Mesenchymal stem cell (in vitro differentiated cells and primary cell): ENCODE results near the gene PLA2G2A.
"Not testable (repeated sequence)": the region's sequence is repeated elsewhere in the genome, so short reads cannot be mapped to it uniquely, and the experiment has no call there.

ENCODE experiments used
- DNase-seq: peaks from one replicate; pipeline ENCODE4 v3.0.0-alpha.2; 2013
- H2AFZ ChIP-seq: one replicate; pipeline ENCODE4 v1.6.1; 2013; ENCODE audit warnings: low read depth, mild to moderate bottlenecking, control low read depth, inconsistent platforms, low read length, moderate library complexity
- H2AK5ac ChIP-seq: 2 replicates; pipeline ENCODE4 v1.6.1; 2013; ENCODE audit warnings: low read length, moderate library complexity, mild to moderate bottlenecking, inconsistent platforms; ENCODE audit not compliant: severe bottlenecking
- H2BK120ac ChIP-seq: one replicate; pipeline ENCODE4 v1.6.1; 2013; ENCODE audit warnings: low read depth, mild to moderate bottlenecking, inconsistent platforms, low read length, moderate library complexity
- H2BK12ac ChIP-seq, 2 experiments: one replicate each; pipeline ENCODE4 v1.6.1; 2013; ENCODE audit warnings: inconsistent platforms in 2 of 2, low read length in 2 of 2, mild to moderate bottlenecking in 2 of 2, moderate library complexity in 2 of 2, control low read depth in 1 of 2
- H2BK15ac ChIP-seq: one replicate; pipeline ENCODE4 v1.6.1; 2013; ENCODE audit warnings: mild to moderate bottlenecking, low read depth, inconsistent platforms; ENCODE audit not compliant: poor library complexity, severe bottlenecking
- H2BK5ac ChIP-seq: 2 replicates; pipeline ENCODE4 v1.6.1; 2013; ENCODE audit warnings: low read depth, mild to moderate bottlenecking, low read length, control low read depth, inconsistent platforms; ENCODE audit not compliant: poor library complexity, severe bottlenecking
- H3K14ac ChIP-seq, 2 experiments: one replicate each; pipeline ENCODE4 v1.6.1; 2013; ENCODE audit warnings: inconsistent platforms in 2 of 2, low read length in 2 of 2, control low read depth in 1 of 2, mild to moderate bottlenecking in 1 of 2, moderate library complexity in 1 of 2
- H3K18ac ChIP-seq, 2 experiments: one replicate each; pipeline ENCODE4 v1.6.1; 2013; ENCODE audit warnings: inconsistent platforms in 2 of 2, low read length in 2 of 2, control low read depth in 1 of 2, low read depth in 1 of 2, mild to moderate bottlenecking in 1 of 2
- H3K23ac ChIP-seq, 2 experiments: one replicate each; pipeline ENCODE4 v1.6.1; 2013; ENCODE audit warnings: inconsistent platforms in 2 of 2, low read length in 2 of 2, mild to moderate bottlenecking in 2 of 2, moderate library complexity in 2 of 2, control low read depth in 1 of 2
- H3K27ac ChIP-seq: 2 replicates; pipeline ENCODE4 v1.5.1; 2013; ENCODE audit warnings: mild to moderate bottlenecking, moderate library complexity, low read length, control low read depth, inconsistent platforms; ENCODE audit not compliant: poor library complexity, severe bottlenecking
- H3K27me3 ChIP-seq, 2 experiments: 2 replicates each; pipeline versions ENCODE4 v1.6.1 to v1.7.0; 2013; ENCODE audit warnings: low read length in 2 of 2, mild to moderate bottlenecking in 2 of 2, moderate library complexity in 2 of 2, control low read depth in 1 of 2, inconsistent platforms in 1 of 2; ENCODE audit not compliant: control insufficient read depth in 1 of 2, insufficient read depth in 1 of 2
- H3K36me3 ChIP-seq, 2 experiments: 2 replicates each; pipeline versions ENCODE4 v1.6.1 to v1.7.0; 2013; ENCODE audit warnings: low read length in 2 of 2, control low read depth in 1 of 2, inconsistent platforms in 1 of 2, low read depth in 1 of 2, mild to moderate bottlenecking in 1 of 2; ENCODE audit not compliant: insufficient read depth in 2 of 2, control insufficient read depth in 1 of 2
- H3K4ac ChIP-seq, 2 experiments: one replicate each; pipeline ENCODE4 v1.6.1; 2013; ENCODE audit warnings: inconsistent platforms in 2 of 2, low read length in 2 of 2, mild to moderate bottlenecking in 2 of 2, moderate library complexity in 2 of 2, control low read depth in 1 of 2, low read depth in 1 of 2
- H3K4me1 ChIP-seq: 2 replicates; pipeline ENCODE4 v1.6.1; 2013; ENCODE audit warnings: low read depth, low read length, control low read depth; ENCODE audit not compliant: control insufficient read depth, insufficient read depth
- H3K4me2 ChIP-seq: 2 replicates; pipeline ENCODE4 v1.6.1; 2013; ENCODE audit warnings: low read length, mild to moderate bottlenecking, inconsistent platforms; ENCODE audit not compliant: poor library complexity, severe bottlenecking
- H3K4me3 ChIP-seq, 2 experiments: 2 replicates each; pipeline versions ENCODE4 v1.5.1 to v1.7.0; 2013; ENCODE audit warnings: low read length in 2 of 2, mild to moderate bottlenecking in 2 of 2, control low read depth in 1 of 2, low read depth in 1 of 2; ENCODE audit not compliant: insufficient read depth in 1 of 2
- H3K79me1 ChIP-seq: replicated peaks from 2 replicates; pipeline ENCODE4 v1.6.1; 2013; ENCODE audit warnings: mild to moderate bottlenecking, control low read depth, low read length, inconsistent platforms; ENCODE audit not compliant: poor library complexity, severe bottlenecking
- H3K9ac ChIP-seq: 2 replicates; pipeline ENCODE4 v1.7.0; 2013; ENCODE audit warnings: mild to moderate bottlenecking, low read length, moderate library complexity
- H3K9me3 ChIP-seq: 2 replicates; pipeline ENCODE4 v1.7.0; 2013; ENCODE audit warnings: mild to moderate bottlenecking, low read length; ENCODE audit not compliant: control insufficient read depth
- H4K8ac ChIP-seq: one replicate; pipeline ENCODE4 v1.6.1; 2013; ENCODE audit warnings: inconsistent platforms, mild to moderate bottlenecking, low read length, moderate library complexity
- H4K91ac ChIP-seq: one replicate; pipeline ENCODE4 v1.6.1; 2013; ENCODE audit warnings: mild to moderate bottlenecking, low read length, inconsistent platforms
- WGBS: methylation state at CpG from one replicate; pipeline ENCODE4 v1.1.7; 2013; ENCODE audit warnings: mixed read lengths; 5-methylcytosine and 5-hydroxymethylcytosine counted together

PLA2G2A gene

DNA sequence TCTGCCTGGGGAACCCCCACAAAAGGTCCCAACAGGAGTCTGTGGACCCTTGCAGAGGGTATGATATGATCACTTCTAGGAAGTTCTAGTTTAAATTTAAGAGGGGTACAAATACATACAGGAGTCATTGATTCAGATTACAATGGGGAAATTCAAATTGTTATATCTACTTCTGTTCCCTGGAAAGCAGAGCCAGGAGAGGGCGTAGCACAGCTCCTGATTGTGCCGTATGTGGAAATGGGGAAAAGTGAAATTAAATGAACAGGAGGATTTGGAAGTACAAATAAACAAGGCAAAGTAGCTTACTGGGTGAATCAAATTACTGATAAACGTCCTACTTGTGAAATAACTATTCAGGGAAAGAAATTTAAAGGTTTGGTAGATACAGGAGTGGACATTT, 19.4 kb upstream of the PLA2G2A start:
- H3K27me3 ChIP-seq, H3K4me3 ChIP-seq, H2BK15ac ChIP-seq, H3K14ac ChIP-seq, DNase-seq, H2BK12ac ChIP-seq, H4K91ac ChIP-seq, H3K4ac ChIP-seq, H2BK120ac ChIP-seq, H3K9me3 ChIP-seq, H3K36me3 ChIP-seq, H3K23ac ChIP-seq, H3K4me2 ChIP-seq, H3K18ac ChIP-seq, H2AFZ ChIP-seq, H3K27ac ChIP-seq, H4K8ac ChIP-seq, H2BK5ac ChIP-seq, H3K4me1 ChIP-seq, H3K79me1 ChIP-seq, H2AK5ac ChIP-seq: not testable (repeated sequence)
- peak overlapping the region; percentile 45 for H3K9ac ChIP-seq
- no CpG with 5 or more reads among the region's 3 CpGs for WGBS

DNA sequence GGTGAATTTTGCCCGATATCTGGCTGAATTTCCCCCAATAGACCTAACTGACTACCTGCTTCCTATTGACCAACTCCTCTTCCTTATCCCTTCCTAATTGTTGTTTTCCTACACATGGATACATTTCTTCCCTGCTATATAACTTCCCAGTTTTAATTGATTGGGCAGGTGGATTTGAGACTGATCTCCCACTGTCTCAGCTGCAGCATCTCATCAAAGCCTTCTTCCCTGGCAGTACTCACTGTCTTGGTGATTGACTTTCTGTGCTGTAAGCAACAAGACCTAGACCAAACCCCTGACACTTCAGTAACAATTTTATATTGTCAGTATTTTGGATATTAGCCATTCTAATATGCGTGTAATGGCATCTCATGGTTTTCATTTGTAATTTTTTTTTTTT, 11.3 kb upstream of the PLA2G2A start:
- WGBS, result 82% methylated on average over 2 of the region's 2 CpGs

DNA sequence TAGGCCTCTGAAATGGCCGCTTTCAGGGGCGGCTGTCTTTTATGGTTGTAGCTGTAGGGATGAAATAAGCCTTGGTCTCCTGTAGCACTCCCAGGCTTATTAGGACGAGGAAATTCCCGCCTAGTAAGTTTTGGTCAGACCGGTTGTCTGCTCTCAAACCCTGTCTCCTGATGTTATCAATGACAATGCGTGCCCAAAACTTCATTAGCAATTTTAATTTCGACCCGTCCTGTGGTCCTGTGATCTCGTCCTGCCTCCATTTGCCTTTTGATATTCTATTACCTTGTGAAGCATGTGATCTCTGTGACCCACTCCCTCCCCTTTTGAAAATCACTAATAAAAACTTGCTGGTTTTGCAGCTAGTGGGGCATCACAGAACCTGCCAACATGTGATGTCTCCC, 10.8 kb upstream of the PLA2G2A start:
- H2AFZ ChIP-seq, H3K4me3 ChIP-seq, H2AK5ac ChIP-seq, H2BK12ac ChIP-seq, H4K91ac ChIP-seq, H2BK120ac ChIP-seq, H3K36me3 ChIP-seq, H3K9me3 ChIP-seq, H2BK15ac ChIP-seq, H3K79me1 ChIP-seq, H3K18ac ChIP-seq, H2BK5ac ChIP-seq, H3K4ac ChIP-seq, H3K27ac ChIP-seq, H3K4me2 ChIP-seq, H3K9ac ChIP-seq, H4K8ac ChIP-seq, H3K23ac ChIP-seq, H3K4me1 ChIP-seq, DNase-seq, H3K14ac ChIP-seq: not testable (repeated sequence)
- peaks cover 4 to 14% of the 10 kb centered on the region in 2 experiments for H3K27me3 ChIP-seq
- WGBS, result 57% methylated on average over 9 of the region's 9 CpGs

More for the DNA sequence above, 11.3 kb upstream of the PLA2G2A start:
- Histone ChIP-seq H3K27me3 (peaks cover 4 to 14% of the 10 kb centered on the region in 2 experiments), H3K4ac (no peak overlapping the region), H2AK5ac (no peak overlapping the region), H2AFZ (no peak overlapping the region), H3K36me3 (no peaks in the 10 kb centered on the region), H3K27ac (no peak overlapping the region), H3K9me3 (no peaks in the 10 kb centered on the region), H3K4me2 (no peak overlapping the region), H4K91ac (no peak overlapping the region), H3K18ac (no peak overlapping the region), H2BK12ac (no peak overlapping the region), H3K9ac (no peak overlapping the region), H3K4me1 (no peaks in the 10 kb centered on the region), H3K14ac (no peak overlapping the region), H3K4me3 (no peak overlapping the region), H2BK120ac (no peak overlapping the region), H2BK5ac (no peak overlapping the region), H2BK15ac (no peak overlapping the region), H3K23ac (no peak overlapping the region), H3K79me1 (no peaks in the 10 kb centered on the region), H4K8ac (no peak overlapping the region)
- DNase-seq, result no peak

DNA sequence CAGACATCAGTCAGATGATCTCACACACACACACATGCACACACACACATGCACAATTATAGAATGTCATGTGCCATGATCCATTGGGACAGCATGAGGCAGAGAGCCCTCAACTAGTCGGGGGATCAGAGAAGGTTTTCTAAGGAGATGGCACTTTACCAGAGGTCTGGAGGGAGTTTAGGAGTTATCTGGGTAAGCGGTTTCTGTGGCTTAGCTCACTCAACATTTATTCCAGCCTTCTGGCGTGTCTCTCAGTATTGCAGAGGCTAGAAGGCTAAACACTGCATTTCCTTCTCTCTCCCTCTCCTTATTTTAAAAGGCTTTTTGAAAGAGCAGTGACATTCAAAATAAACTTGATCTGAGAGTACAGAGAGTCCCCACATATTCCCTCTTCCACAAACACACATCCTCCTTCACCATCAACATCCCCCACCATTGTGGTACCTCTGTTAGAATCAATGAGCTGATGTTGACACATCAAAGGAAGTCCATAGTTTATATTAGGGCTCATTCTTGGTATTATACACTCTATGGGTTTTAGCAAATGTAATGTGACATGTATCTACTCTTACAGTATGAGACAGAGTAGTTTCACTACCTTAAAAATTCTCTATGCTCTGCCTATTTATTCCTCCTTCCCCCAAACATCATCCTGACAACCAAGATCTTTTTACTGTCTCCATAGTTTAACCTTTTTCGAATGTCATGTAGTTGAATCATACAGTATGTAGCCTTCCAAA, 9.0 kb upstream of the PLA2G2A start:
- Histone ChIP-seq H3K4me1 (no peaks in the 10 kb centered on the region), H2BK120ac (no peak overlapping the region), H2AK5ac (no peak overlapping the region), H2BK12ac (no peak overlapping the region), H3K79me1 (no peaks in the 10 kb centered on the region), H3K18ac (no peak overlapping the region), H2BK15ac (no peak overlapping the region), H2AFZ (no peak overlapping the region), H3K9me3 (no peaks in the 10 kb centered on the region), H3K9ac (no peak overlapping the region), H3K27me3 (peaks cover 0 to 14% of the 10 kb centered on the region in 2 experiments), H3K4me2 (no peak overlapping the region), H3K4ac (no peak overlapping the region), H2BK5ac (no peak overlapping the region), H3K23ac (no peak overlapping the region), H3K4me3 (no peak overlapping the region), H4K8ac (no peak overlapping the region), H3K27ac (no peak overlapping the region), H3K36me3 (no peaks in the 10 kb centered on the region), H4K91ac (no peak overlapping the region), H3K14ac (no peak overlapping the region)
- WGBS, result 44% methylated on average over 2 of the region's 4 CpGs
- DNase-seq, result peak; percentile 19
